GM21367 (cell line): ENCODE measurements around the gene KLC1.

Experiments used
- ATAC-seq: cut with Tn5 transposase; IDR thresholded peaks from one replicate; pipeline ENCODE4 v1.9.1; 2021; ENCODE audit not compliant: unreplicated experiment

Gene KLC1

GRCh38 chr14:103716091-103716801 lies 87.2 kb downstream of the KLC1 start:
- ATAC-seq: no peak

GRCh38 chr14:103716899-103717411 lies 87.9 kb downstream of the KLC1 start:
- ATAC-seq: no peak

GRCh38 chr14:103718572-103718971 lies 89.6 kb downstream of the KLC1 start:
- no peak for ATAC-seq

GRCh38 chr14:103719751-103720150 lies 90.7 kb downstream of the KLC1 start:
- no peak for ATAC-seq

DNA sequence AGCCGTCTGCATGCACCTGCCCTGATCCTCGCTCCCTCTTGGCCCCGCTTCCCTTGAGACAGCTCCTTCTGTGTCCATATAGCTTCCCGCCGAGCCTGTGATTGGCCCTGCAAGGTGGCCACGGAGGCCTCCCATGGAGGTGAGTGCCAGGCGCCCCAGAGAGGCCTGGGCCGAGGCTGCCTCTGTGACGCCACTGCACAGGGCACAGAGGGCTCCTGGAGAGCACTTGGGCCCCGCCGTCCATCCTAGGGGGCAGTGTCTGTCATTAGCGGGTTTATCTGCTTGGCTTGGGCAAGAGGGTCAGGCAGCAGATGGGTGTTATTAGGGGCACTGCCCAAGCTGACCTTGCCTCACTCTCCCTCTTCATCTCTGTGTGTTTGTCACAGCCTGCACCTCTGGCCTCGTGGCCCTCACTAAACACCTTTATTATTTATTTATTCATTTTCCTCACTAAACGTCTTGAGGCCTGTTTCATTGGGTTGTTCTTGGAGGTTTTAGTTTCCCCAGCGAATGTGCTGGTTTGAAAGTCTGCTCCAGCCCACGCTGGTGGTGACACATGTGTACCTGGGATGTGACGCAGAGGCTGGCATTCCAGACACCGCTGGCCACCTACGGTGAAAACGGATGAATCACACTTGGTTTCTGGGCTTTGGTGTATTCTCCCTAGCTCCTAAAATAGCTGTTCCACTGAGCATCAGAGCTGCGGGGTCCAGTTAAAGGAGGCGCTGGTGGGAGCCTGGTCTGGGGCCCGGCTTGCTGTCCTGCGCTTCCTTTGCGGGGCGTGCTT lies 92.5 kb downstream of the KLC1 start:
- ATAC-seq: no peak

- no peak for ATAC-seq
These were observed 94.7 kb downstream of the KLC1 start for GRCh38 chr14:103723748-103724081.

GRCh38 chr14:103724116-103724515 lies 95.1 kb downstream of the KLC1 start:
- no peak for ATAC-seq

DNA sequence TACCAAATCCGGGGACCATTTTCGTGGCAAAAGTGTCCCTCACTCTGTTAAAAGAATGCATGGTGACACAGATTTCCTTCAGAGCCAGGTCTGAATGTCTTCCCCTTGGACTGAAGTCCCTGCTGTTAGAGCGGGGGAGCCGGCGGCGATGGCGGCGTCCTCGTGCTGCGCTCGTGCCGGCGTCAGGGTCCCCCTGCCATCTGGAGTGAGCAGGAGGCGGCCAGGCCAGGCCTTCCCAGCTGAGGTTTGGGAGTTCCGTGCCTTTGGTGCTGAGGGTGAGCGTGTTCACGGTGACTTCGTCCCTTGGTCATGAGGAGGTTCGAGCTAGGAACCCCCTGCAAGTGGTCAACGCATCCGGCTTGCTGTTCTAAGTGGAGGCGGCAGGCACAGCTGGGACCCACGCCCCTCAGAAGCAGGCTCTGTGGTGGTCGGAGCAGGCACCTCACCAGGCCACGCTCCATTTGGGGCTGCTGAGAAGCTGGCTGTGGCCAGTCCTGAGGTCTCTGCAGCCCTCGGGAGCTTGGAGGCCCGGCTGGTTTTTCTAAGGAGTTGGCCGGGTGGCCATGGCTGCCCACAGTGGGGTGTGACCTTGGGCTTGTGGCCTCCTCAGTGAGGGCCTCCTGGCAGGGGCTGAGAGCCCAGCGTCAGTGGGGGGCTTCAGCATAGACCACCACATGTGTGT lies 96.1 kb downstream of the KLC1 start:
- no peak for ATAC-seq

DNA sequence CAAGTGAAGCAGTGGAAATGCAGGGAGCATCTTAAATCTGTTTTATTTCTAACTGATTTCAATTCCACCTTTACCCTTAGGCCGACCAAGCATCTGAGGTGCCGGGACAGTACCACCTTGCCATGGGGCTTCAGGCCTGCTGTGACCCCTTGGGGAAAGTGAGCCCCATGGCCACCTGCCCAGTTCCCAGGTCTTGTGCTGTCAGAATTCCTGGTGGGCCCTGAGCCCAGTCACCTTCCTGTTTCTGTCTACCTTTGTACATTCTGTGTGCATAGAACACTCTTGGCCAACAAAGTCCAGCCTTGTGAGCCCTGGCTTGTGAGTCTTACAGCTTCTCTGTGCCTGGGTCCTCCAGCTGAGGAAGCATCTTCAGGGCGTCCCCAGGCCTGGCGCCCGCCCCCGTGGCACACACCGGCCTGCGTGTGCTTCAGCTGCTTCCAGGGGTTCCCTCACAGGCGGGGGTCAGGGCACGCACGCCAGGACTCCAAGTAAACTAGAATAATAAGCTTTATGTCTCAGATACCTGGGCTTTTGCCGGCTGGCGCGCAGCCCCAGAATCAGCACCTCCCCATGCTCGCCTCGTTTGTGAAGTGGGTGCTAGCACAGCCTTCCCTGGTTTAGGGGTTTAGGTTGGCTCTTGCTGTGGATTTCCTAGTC lies 96.9 kb downstream of the KLC1 start:
- no peak for ATAC-seq

- no peak for ATAC-seq
These were observed 97.5 kb downstream of the KLC1 start for GRCh38 chr14:103726474-103726873.

GRCh38 chr14:103727313-103727980 lies 98.4 kb downstream of the KLC1 start:
- no peak for ATAC-seq

- no peak for ATAC-seq
These were observed 99.1 kb downstream of the KLC1 start for GRCh38 chr14:103728141-103728540.

GRCh38 chr14:103728721-103729120 lies 99.7 kb downstream of the KLC1 start:
- no peak for ATAC-seq

- ATAC-seq: no peak
These were observed 100.8 kb downstream of the KLC1 start for GRCh38 chr14:103729496-103730448.

GRCh38 chr14:103730490-103731035 lies 101.6 kb downstream of the KLC1 start:
- no peak for ATAC-seq

GRCh38 chr14:103731481-103731880 lies 102.5 kb downstream of the KLC1 start:
- ATAC-seq: no peak

GRCh38 chr14:103731916-103732867 lies 103.2 kb downstream of the KLC1 start:
- no peak for ATAC-seq
